ENCODE data around the gene PLPP4.

DNA sequence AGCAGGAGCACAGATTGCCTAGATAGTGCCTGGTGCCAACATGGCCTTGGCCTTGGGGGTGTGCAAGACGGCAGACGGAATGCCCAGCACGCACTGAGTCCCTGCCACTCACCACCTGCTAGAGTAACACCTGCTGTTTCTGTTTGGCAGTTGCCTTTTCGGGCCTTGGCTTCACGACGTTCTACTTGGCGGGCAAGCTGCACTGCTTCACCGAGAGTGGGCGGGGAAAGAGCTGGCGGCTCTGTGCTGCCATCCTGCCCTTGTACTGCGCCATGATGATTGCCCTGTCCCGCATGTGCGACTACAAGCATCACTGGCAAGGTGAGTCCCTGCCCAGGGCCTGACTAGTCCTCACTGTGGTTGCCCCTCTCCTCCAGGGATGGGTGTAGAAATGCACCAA is 118.0 kb downstream of the PLPP4 start:
- no peak for TF ChIP-seq CTCF (IDR thresholded peaks at IDR 0.05)
- no peak for TF ChIP-seq POLR2A (IDR thresholded peaks at IDR 0.05)
